Panc1 (cell line): ENCODE measurements around the gene CLIC1.

Source experiments
- CTCF ChIP-seq: fragments of 450-650 bp; IDR thresholded peaks from 2 replicates; pipeline ENCODE4 v1.5.1; 2017; ENCODE audit warnings: mild to moderate bottlenecking
- TCF7L2 ChIP-seq: IDR thresholded peaks from 2 replicates; pipeline ENCODE4 v1.6.1; 2011; ENCODE audit warnings: mild to moderate bottlenecking, low read depth, low read length, inconsistent platforms
- TF ChIP-seq, protein P1 (sequence below), 2 experiments: IDR thresholded peaks; 2 replicates each; pipeline ENCODE4 v1.6.1; 2011 to 2012; ENCODE audit warnings: low read depth in 2 of 2, control low read depth in 1 of 2, low read length in 1 of 2, mild to moderate bottlenecking in 1 of 2, moderate library complexity in 1 of 2; ENCODE audit not compliant: insufficient read depth in 1 of 2

DNA sequence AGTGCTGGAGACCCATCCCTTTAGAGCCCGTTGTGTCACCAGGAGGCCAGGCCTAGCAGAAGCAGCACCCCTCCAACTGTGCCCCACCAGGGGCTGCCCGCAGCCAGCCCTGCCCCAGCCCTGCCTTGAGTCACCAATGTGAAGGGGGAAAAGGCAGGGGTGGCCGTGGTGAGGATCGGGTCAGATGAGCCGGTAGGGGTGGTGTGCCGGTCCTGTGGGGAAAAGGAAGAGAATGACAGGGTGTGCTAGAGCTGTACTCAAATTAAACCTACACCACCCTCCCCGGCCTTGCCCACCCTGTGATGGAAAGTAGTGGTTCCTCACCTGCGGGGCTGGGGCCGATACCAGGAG is 29.2 kb upstream of the CLIC1 start:
- TF ChIP-seq TCF7L2: no peak
- no peak for TF ChIP-seq CTCF
- TF ChIP-seq, protein P1, sequence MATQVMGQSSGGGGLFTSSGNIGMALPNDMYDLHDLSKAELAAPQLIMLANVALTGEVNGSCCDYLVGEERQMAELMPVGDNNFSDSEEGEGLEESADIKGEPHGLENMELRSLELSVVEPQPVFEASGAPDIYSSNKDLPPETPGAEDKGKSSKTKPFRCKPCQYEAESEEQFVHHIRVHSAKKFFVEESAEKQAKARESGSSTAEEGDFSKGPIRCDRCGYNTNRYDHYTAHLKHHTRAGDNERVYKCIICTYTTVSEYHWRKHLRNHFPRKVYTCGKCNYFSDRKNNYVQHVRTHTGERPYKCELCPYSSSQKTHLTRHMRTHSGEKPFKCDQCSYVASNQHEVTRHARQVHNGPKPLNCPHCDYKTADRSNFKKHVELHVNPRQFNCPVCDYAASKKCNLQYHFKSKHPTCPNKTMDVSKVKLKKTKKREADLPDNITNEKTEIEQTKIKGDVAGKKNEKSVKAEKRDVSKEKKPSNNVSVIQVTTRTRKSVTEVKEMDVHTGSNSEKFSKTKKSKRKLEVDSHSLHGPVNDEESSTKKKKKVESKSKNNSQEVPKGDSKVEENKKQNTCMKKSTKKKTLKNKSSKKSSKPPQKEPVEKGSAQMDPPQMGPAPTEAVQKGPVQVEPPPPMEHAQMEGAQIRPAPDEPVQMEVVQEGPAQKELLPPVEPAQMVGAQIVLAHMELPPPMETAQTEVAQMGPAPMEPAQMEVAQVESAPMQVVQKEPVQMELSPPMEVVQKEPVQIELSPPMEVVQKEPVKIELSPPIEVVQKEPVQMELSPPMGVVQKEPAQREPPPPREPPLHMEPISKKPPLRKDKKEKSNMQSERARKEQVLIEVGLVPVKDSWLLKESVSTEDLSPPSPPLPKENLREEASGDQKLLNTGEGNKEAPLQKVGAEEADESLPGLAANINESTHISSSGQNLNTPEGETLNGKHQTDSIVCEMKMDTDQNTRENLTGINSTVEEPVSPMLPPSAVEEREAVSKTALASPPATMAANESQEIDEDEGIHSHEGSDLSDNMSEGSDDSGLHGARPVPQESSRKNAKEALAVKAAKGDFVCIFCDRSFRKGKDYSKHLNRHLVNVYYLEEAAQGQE (IDR thresholded peaks at IDR 0.05; ENCODE audit: insufficient read depth in 1 of 2, low read depth in 2 of 2, low read length in 1 of 2): no peak
